ENCODE results near the gene SDK2.

Gene SDK2

DNA sequence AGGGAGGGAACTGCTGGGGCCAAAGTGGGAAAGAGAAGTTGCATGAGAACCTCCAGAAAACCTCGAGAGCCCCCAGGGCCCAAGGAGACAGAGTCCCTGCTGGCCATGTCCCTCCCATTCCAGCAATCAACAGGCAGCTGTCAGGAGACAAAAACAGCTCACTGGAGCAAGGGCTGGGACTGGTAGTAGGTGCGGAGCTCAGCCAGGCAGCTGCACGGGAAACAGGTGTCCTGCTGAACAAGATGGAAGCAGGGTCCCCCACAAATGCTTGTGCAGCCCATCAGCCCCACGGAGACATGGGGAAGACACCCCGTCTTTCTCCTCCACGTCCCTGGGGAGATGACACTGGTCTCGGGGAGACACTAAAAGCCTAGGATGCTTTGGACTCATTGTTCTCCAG lies 34.5 kb downstream of the SDK2 start:
- DNase-seq (ENCODE audit: low read depth in 2 of 2) = no peak

DNA sequence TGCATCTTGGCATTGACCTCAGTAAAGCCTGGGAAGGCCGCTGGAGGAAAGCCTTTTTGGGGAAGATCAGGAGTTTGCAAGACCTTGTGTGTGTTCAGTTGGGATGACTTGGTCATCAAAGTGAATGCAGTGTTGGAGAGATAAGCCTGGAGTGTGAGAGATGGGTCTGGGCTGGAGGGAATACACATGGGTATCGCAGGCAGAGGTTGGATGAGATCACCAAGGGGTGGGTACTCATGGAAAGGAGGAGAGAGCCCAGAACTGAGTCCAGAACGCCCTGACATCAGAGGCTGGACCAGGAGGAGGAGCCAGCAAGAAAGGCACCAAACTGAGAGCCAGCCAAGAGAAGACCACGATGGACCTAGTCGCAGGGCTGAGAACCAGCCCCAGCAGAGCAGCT lies 35.2 kb downstream of the SDK2 start:
- DNase-seq (ENCODE audit: low read depth in 2 of 2) = no peak

DNA sequence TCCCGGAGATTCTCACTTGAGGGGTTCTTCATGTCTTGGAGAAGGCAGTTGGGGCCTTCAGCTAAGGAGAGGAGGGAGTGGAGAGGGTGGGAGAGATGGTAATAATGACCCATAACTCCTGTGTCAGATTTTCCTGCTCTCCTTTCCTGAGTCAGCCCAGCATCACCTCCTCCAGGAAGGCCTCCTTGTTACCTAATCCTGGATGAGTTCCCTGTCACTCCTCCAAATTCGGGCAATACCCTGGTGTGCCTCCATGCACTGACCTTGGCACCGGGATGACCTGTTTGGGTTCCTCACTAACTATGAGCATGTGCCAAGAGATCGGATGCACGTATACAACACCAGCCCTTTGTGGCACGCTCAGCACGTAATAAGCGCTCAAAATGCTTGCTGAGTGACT lies 38.8 kb downstream of the SDK2 start:
- DNase-seq (ENCODE audit: low read depth in 2 of 2) = no peak

DNA sequence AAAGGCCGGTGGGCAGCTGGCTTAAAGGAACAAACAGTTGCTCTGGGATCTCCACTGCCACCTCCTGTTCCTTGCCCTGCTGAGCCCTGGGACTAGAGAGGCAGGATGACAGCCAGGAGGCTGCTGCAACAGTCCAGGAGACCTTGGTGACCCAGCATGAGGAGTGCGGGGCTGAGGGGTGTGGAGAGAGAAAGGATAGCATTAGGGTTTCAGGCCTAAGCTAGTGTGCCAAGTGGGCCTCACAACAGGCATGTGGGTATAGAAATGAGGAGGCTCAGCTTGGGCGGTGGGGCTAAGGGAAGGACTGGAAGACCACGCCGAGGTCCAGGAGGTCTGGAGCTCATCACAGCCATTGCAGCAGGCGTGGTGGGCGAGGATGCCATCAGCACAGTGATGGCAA lies 39.8 kb downstream of the SDK2 start:
- DNase-seq (ENCODE audit: low read depth in 2 of 2) = no peak

DNA sequence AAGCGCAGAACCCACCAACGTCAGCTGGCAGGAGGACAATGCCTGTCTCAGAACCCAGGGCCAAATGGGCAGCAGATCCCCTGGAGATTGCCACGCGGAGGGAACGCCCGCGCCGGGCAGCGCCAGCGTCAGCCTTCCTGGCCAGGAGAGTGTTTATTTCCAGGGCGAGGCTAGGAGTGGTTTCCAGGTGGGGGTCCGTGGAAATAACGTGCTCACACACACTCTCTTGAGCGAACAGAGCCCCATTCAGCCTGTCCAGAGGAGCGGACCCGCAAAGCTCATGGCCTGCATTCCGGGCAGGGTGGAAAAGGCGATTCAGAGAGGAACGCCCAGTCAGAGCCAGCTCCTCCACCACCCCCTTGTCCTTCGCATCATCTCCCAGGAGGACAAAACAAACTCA lies 40.3 kb downstream of the SDK2 start:
- no peak for DNase-seq (ENCODE audit: low read depth in 2 of 2)

DNA sequence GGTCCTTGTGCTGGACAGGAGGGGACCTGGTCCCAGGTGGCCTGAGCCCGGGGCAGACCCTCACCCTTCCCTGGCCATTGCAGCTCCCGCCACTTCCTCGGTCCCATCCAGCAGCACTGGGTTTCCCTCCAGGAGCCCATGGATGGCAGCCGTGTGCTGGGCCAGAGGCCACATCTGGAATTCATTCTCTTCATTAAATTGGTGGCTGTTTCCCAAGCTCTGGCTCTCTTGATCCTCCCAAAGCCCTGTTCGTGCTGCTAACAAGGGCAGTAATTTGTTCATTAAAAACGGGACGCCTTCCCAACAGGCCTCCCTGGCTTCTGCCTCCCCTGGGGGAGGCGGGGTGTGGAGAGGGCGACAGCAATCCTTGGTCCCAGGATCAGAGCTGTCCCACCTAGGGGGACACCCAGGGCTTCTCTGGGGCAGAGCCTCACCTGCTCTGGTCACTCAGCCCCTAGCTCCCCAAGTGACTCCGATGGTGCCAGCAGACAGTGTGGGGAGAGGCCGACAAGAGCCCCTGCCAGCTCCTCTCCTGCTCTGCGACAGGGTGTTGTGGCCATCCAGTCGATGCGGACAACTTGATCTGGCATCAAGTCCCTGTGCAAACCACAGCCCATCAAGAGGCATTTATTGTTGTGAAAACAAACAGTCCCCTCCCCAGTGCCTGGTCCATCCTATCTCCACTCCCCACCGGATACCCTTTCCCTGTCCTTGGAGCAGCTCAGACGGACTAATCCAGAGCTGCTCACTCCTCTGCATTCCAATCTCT lies 44.0 kb downstream of the SDK2 start:
- DNase-seq (ENCODE audit: low read depth in 2 of 2) = no peak

DNA sequence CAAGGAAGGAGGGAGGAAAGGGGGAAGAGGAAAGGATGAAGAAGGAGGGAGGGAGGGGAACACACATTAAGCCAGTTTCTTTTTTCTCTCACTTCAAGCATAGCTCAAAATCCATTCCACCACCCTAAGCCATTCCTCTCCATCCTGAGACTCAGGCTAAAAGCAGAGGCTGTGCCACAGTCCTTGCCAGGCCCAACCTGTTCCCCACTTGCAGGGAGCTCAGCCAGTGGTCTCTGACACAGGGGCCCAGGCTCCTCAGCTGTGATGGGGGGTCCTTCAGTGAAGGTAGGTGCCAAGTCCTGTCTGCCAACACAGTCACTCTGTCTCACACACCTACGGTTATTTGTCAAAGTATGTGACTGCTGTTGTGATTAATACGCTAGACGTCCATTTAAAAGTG lies 44.6 kb downstream of the SDK2 start:
- no peak for DNase-seq (ENCODE audit: low read depth in 2 of 2)

DNA sequence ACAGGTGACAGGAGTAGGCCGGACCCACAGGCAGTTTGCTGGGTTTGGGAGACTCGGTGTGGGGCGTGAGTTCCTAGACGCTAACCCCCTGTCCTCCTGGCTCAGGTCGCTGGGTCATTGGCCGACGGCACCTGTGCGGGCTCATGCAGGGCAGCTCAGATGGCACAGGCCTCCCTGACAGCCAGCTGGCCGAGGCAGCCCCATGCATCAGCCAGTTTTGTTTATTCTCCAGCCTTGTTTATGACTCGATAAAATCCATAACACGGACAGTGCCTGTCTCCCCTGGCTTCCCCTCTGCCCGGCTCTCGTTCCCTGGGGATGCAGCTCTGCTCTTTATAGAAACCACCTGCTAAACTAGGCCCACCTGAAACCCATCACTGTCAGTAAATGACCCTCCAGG lies 46.0 kb downstream of the SDK2 start:
- no peak for DNase-seq (ENCODE audit: low read depth in 2 of 2)

DNA sequence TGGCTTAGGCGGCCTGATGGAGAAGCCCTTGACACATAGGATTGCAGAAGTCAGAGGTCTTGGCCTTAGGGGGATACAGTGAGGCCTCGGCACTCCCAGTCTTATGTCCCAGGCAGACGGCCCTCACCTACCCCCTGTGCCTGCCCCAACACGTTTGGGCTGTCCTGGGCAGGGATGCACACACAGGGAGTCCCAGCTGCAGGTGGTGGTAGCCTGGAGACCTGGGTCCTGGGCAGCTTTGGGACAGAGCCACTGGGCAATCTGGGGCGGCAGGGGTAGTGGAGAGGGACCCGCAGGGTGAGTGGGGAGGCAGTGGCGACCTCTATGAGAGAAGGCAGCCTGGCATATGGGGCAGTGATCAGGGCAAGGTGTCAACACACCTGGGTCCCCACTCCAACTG lies 48.3 kb downstream of the SDK2 start:
- DNase-seq (ENCODE audit: low read depth in 2 of 2) = no peak

DNA sequence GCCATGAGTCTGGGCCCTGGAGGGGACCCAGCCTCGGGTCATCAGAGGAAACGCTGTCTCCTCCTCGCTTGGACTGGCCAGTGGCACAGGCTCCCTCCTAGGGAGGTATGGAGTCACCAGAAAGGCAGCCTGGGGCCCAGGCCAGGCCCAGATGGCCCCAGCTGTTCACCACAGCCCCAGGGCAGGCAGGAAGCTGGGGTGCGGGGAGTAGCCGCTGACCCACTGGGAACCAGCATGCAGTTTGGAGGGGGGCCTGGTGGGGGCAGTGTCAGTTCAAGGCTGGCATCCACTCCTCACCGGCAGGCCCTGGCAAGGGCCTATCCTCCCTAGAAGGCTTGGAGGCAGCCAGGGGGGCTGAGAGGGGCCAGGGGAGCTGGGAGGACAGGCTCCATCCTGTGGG lies 48.8 kb downstream of the SDK2 start:
- DNase-seq (ENCODE audit: low read depth in 2 of 2) = no peak

DNA sequence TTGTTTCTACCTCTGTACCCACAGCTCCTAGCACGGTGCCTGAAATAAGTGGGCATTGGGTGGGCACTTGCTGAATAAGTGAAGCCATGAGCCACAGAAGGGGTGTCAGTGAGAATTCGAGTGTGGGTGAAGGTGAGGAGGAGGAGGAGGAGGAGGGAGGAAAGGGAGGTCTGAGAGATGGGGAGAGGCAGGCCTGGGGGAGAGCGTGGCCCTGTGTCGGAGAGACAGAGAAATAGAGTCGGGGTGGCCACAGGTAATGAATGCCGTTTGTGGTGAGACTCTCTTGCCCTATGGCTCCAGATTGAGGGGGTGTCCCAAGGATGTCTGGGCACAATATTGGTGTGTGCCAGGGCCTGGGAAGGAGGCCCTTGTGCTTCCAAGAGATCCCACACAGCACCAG lies 49.2 kb downstream of the SDK2 start:
- DNase-seq (ENCODE audit: low read depth in 2 of 2) = no peak

DNA sequence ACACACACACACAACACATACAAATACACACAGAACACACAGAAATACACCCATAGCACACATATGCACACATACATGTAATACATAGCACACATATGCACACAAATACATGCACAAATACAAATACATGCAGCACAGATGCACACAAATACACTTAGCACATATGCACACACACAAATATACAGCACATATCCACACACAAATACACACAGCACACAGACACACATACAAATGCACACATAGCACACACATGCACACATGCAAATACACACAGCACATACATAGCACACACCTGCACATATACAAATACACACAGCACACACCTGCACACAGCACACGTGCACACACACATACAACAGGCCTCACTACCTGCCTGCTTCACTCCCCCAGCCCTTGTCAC lies 49.6 kb downstream of the SDK2 start:
- no peak for DNase-seq (ENCODE audit: low read depth in 2 of 2)

DNA sequence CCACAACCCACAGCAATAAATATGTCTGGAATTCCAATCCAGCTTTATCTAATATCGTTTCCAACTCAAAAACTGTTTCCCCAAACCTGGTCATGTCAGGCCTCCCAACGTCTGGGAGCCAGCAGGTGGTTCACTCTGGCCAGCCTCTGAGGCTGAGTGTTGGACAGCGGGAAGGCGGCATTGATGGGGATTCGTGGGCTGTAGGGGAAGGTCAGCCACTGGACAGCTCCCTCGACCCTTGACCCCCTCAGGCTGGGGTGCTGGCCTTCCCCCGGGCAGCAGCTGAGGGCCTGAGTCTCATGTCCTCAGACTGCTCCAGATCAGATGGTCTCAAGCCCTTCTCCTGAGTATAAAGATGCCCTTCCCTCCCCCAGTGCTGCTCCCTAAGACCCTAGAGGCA lies 50.2 kb downstream of the SDK2 start:
- no peak for DNase-seq (ENCODE audit: low read depth in 2 of 2)

DNA sequence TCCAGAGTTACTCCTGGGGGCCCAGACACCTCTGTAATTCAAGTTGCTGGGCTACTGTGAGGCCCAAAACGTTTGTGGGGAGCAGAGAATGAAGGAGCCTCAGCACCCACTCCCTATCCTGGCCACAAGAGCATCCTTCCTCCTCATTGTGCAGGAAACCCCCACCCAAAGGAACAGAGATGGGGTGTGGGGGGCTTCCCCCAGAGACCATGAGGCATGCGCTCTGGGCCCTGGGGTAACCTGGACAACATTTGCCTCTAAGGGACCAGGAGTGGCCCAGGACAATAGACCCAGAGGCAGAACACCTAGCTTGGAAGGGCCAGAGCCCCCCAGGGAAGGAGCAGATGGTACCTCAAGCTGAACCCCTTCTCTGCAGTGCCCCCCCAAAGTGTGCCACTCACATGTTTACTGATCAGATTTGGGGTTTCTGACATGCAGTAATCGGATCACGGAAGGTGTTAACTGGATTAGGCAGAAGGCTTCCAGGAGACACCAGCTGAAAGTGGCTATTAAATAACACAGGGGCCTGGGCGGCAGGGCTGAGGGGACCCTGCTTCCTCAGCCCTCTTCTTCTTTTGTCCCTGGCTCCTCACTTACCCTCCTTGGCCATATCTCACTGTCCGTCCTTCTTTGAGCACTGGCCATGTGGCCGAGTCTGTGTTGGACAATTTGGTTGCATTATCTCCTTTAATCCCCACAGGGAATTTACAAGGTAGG lies 50.8 kb downstream of the SDK2 start:
- DNase-seq (ENCODE audit: low read depth in 2 of 2) = no peak

DNA sequence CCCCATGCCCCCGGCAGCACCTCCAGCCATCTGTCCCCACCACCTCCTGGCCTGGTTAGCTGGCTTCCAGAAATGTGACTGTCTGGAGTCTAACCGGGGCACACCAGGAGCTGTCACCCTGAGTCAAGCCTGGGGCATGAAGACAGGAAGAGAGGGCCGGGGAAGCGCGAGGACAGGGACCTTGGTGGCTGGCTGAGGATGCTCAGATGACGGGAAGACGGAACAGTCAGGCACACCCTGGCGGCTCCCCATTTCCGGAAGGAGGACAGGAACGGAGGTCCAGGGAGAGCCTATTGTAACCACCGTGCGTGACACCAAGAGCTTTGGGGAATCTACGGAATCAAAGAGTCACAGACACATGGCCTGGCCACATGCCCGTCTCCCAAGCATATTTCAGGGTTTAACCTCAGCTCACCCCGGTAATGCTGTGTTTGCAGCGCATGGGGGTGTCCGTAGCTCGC lies 51.7 kb downstream of the SDK2 start:
- DNase-seq (ENCODE audit: low read depth in 2 of 2) = no peak

DNA sequence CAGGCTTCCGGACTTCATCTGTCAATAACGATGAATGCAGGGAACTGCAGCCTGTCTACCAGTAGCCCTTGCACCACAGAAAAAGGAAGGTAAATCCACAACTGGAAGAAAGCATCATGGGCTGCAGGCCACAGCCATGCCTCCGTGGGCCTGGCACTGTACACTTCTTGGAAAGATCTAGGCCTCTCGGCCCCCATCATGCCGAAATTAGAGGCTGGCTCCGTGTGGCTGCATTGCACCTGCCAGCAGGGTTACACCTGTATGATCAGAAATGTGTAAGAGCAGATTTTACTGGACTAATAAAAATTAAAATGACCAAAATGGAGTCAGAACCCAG lies 52.2 kb downstream of the SDK2 start:
- no peak for DNase-seq (ENCODE audit: low read depth in 2 of 2)

DNA sequence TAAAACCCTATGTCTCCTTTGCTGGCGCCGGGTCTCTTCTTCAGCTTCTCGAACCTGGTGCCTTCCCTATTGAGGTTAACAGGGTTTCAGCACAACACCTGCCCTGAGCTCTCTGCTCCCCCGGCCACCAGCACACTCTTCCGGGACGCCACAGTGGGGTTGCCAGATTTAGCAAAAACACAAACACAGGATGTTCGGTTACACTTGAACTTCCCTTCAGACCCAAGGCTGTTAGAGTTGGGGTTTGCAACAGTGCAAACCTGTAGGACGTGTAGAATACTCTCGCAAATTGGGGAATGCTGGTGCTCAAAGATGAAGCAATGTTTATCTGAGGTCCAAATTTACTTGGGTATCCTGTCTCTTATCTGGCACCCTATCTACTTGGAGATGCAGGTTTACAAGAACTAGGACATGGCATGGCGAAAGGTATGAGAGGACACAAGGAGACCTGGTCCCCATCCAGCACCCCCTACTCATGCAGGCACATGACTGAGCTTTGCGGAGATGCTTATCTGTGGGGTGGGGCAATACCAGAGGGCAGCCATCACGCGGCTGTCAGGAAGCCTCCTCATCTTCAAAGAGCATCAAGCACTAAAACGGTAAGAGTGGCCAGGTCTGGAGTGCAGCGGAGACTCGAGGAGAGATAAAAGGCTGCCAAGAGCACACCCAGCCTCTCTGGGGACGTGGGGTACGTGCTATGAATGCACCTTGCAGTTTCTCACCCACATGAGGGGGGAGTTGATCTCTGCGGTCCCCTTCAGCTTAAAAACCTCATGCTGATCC lies 52.8 kb downstream of the SDK2 start:
- no peak for DNase-seq (ENCODE audit: low read depth in 2 of 2)

DNA sequence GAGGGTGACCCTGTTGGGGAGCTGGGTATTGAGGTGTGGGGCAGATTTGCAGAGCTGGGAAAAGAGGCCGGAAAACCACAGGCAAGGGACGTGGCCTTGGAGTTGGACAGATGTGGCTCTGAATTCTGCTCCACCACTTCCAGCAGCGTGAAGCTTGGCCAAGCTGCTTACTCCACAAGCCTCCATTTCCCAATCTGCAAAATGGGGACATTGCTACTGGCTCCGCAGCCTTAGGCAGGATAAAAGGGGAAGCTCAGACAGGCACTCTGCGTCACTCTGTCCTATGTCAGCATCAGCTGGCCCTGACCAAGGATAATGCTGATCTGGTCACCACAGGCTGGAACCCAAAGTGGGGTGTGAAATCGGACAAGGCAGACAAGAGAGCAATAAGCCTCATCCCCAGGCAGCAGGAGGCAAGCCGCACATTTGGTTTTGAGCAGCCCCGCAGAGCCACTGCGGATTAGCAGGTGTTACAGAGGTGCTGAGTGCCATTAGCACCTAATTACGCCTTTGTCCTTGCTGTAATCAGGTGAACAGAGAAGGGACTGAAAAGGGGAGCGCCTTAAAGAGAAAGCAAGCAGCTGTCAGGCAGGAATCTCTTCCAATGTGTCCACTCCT lies 54.8 kb downstream of the SDK2 start:
- no peak for DNase-seq (ENCODE audit: low read depth in 2 of 2)

DNA sequence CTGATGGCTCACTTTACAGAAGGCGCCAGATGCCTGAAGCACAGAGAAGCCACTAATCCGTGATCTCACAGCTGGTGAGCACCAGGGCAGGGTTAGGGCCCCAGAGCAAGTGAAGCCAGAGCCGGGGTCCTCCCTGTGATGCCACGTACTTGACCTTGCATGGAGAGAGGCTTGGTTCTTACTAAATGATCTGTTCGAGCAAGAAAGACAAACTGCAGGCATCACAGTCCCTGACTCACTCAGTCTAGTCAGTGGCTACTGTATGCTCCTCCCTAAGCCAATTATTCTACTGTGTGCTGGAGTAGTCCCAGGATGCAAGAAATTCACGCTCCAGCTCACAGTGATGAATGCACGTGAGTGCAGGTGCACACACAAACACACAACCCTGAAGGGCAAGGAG lies 55.4 kb downstream of the SDK2 start:
- DNase-seq (ENCODE audit: low read depth in 2 of 2) = no peak

DNA sequence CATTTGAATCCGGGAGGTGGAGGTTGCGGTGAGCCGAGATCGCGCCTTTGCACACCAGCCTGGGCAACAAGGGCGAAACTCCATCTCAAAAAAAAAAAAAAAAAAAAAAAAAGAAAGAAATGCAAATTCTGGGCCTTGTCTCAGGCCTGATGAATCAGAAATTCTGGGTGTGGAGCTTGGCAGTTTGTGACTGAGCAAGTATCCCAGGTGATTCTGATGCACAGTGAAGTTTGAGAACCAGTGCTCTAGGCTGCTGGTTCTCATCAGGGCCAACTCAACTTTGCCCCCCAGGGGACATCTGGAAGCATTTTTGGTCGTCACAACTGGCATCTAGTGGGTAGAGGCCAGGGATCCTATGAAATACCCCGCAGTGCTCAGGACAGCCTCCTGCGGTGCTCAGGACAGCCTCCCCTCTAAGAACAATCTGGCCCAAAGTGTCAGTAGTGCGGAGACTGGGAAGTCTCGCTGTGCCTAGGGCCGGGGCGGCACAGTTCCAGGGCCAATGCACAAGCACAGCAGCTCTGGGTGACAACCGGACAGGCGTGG lies 55.9 kb downstream of the SDK2 start:
- DNase-seq (ENCODE audit: low read depth in 2 of 2) = no peak

DNA sequence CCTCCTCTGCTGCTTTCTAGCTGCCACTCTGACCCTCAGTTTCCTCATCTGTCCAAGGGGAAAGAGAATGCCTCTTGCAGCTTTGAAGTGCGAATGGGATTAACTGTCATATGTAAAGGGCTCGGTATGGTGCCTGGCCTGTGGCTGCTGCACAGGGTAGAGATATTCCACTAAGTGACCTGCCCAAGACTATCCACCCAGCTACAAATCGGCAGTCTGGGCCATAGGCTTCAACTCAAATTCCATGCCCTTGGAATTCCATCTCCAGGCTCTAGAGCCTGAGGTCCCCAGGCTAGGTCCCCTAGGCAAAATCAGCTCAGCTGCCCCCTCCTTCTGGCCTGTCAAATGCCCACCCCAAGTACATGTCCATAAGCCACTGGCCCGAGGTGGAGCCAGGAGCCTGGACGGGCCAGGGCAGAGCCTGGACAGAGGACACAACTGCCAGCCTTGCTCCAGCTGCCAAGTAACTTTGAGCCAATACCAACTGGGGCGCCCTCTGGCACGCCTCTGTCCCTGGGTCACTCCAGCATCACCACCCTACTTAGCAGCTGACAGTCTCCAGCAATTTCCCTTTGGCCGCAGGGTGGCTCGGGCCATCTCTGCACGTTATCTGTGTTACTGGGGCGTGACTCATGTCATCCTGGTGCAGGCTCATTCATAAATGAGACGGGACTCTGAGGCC lies 57.2 kb downstream of the SDK2 start:
- no peak for DNase-seq (ENCODE audit: low read depth in 2 of 2)

Measured in stimulated activated CD4-positive, alpha-beta T cell treated with anti-CD3 and anti-CD28 coated beads, Interleukin-1b, Interleukin-23, amount 100 ng/mL, for 4 hours (primary cell).